Measurements from ENCODE around the gene DGKQ.
"Not testable (repeated sequence)": the region's sequence is repeated elsewhere in the genome, so short reads cannot be mapped to it uniquely, and the experiment has no call there.

Gene DGKQ

GRCh38 chr4:1010395-1011021, 37.1 kb upstream of the DGKQ start:
- DNase-seq (ENCODE audit: low read depth, low spot score), result peak; percentile 38

GRCh38 chr4:1009542-1010394, 36.4 kb upstream of the DGKQ start:
- no peak for DNase-seq (ENCODE audit: low read depth, low spot score)

GRCh38 chr4:1008840-1009541, 35.6 kb upstream of the DGKQ start:
- no peak for DNase-seq (ENCODE audit: low read depth, low spot score)

GRCh38 chr4:1006856-1007255, 33.5 kb upstream of the DGKQ start:
- DNase-seq (ENCODE audit: low read depth, low spot score), result no peak

- DNase-seq (ENCODE audit: low read depth, low spot score), result no peak
These were observed 31.5 kb upstream of the DGKQ start for GRCh38 chr4:1004557-1005485.

- DNase-seq (ENCODE audit: low read depth, low spot score), result no peak
These were observed 30.7 kb upstream of the DGKQ start for GRCh38 chr4:1004071-1004418.

- no peak for DNase-seq (ENCODE audit: low read depth, low spot score)
These were observed 30.1 kb upstream of the DGKQ start for GRCh38 chr4:1003271-1004070.

GRCh38 chr4:1002631-1003251, 29.4 kb upstream of the DGKQ start:
- DNase-seq (ENCODE audit: low read depth, low spot score), result no peak

- no peak for DNase-seq (ENCODE audit: low read depth, low spot score)
These were observed 28.8 kb upstream of the DGKQ start for GRCh38 chr4:1002131-1002630.

GRCh38 chr4:1001561-1002130, 28.3 kb upstream of the DGKQ start:
- DNase-seq (ENCODE audit: low read depth, low spot score), result no peak

- DNase-seq (ENCODE audit: low read depth, low spot score), result no peak
These were observed 27.4 kb upstream of the DGKQ start for GRCh38 chr4:1000686-1001260.

- DNase-seq (ENCODE audit: low read depth, low spot score), result no peak
These were observed 26.6 kb upstream of the DGKQ start for GRCh38 chr4:999882-1000425.

- not testable (repeated sequence) for DNase-seq (ENCODE audit: low read depth, low spot score)
These were observed 26.0 kb upstream of the DGKQ start for GRCh38 chr4:999240-999863.

- no peak for DNase-seq (ENCODE audit: low read depth, low spot score)
These were observed 24.8 kb upstream of the DGKQ start for GRCh38 chr4:998096-998691.

- DNase-seq (ENCODE audit: low read depth, low spot score), result no peak
These were observed 24.2 kb upstream of the DGKQ start for GRCh38 chr4:997375-998071.

- DNase-seq (ENCODE audit: low read depth, low spot score), result no peak
These were observed 23.6 kb upstream of the DGKQ start for GRCh38 chr4:996997-997374.

Measured in brain pericyte (primary cell).